GM23338 (cell line): ENCODE measurements around the gene TXNRD1. TPM values are rescaled to one million over a fixed set of nuclear protein-coding genes. Genes with fewer than 3 reads are reported as not detected.

ENCODE experiments used
- ATAC-seq: fragments of 200-7000 bp; cut with Tn5 transposase; 3 replicates; pipeline ENCODE4 v1.9.1; 2020
- DNase-seq: peaks from one replicate; pipeline ENCODE4 v3.0.0-alpha.2; 2015; ENCODE audit warnings: low spot score
- H2AFZ ChIP-seq: fragments of 200-600 bp; sonication (generic); 2 replicates; pipeline ENCODE4 v1.8.0; 2016; ENCODE audit warnings: antibody characterized with exemption, mild to moderate bottlenecking, moderate library complexity
- H3F3A ChIP-seq: fragments of 200-600 bp; sonication (generic); replicated peaks from 2 replicates; pipeline ENCODE4 v1.8.0; 2017; ENCODE audit warnings: antibody characterized with exemption, mixed run types, low read depth
- H3K27ac ChIP-seq: fragments of 200-600 bp; sonication (generic); 2 replicates; pipeline ENCODE4 v1.6.1; 2016; ENCODE audit warnings: low read depth
- H3K27me3 ChIP-seq: fragments of 200-600 bp; sonication (generic); 2 replicates; pipeline ENCODE4 v1.8.0; 2016; ENCODE audit warnings: mild to moderate bottlenecking, mixed run types, moderate library complexity; ENCODE audit not compliant: insufficient read depth
- H3K36me3 ChIP-seq: fragments of 200-600 bp; sonication (generic); 2 replicates; pipeline ENCODE4 v1.8.0; 2016; ENCODE audit warnings: mild to moderate bottlenecking; ENCODE audit not compliant: insufficient read depth
- H3K4me1 ChIP-seq: fragments of 200-600 bp; sonication (generic); 2 replicates; pipeline ENCODE4 v1.8.0; 2016; ENCODE audit warnings: mild to moderate bottlenecking, moderate library complexity; ENCODE audit not compliant: insufficient read depth
- H3K4me2 ChIP-seq: fragments of 200-600 bp; sonication (generic); 2 replicates; pipeline ENCODE4 v1.7.1; 2017; ENCODE audit warnings: mixed run types
- H3K4me3 ChIP-seq: fragments of 200-600 bp; sonication (generic); 2 replicates; pipeline ENCODE4 v1.6.1; 2016; ENCODE audit warnings: mixed run types
- H3K79me2 ChIP-seq: fragments of 200-600 bp; sonication (generic); replicated peaks from 2 replicates; pipeline ENCODE4 v1.8.0; 2017; ENCODE audit warnings: mild to moderate bottlenecking; ENCODE audit not compliant: insufficient read depth
- H3K9me2 ChIP-seq: fragments of 200-600 bp; sonication (generic); 2 replicates; pipeline ENCODE4 v1.8.0; 2017; ENCODE audit not compliant: insufficient read depth
- H4K20me1 ChIP-seq: fragments of 200-600 bp; sonication (generic); replicated peaks from 2 replicates; pipeline ENCODE4 v1.8.0; 2017; ENCODE audit warnings: mild to moderate bottlenecking; ENCODE audit not compliant: insufficient read depth
- H3K27ac Mint-ChIP-seq: 2 replicates; pipeline ENCODE4 v1.8.0; 2020; ENCODE audit warnings: inconsistent platforms, mild to moderate bottlenecking, moderate library complexity, mixed read lengths
- H3K27me3 Mint-ChIP-seq: 3 replicates; pipeline ENCODE4 v1.8.0; 2022; ENCODE audit warnings: low read depth, mild to moderate bottlenecking, moderate library complexity, mixed read lengths, inconsistent platforms; ENCODE audit not compliant: insufficient read depth, poor library complexity
- H3K36me3 Mint-ChIP-seq: 3 replicates; pipeline ENCODE4 v1.8.0; 2021; ENCODE audit warnings: low read depth, mild to moderate bottlenecking, inconsistent platforms, moderate library complexity, mixed read lengths
- H3K4me1 Mint-ChIP-seq: 3 replicates; pipeline ENCODE4 v1.8.0; 2020; ENCODE audit warnings: mild to moderate bottlenecking, inconsistent platforms, mixed read lengths
- H3K4me3 Mint-ChIP-seq: 3 replicates; pipeline ENCODE4 v1.8.0; 2021; ENCODE audit warnings: moderate library complexity, mild to moderate bottlenecking, inconsistent platforms, mixed read lengths
- H3K9me3 Mint-ChIP-seq: 3 replicates; pipeline ENCODE4 v1.8.0; 2020; ENCODE audit warnings: moderate library complexity, mild to moderate bottlenecking, inconsistent platforms, mixed read lengths
- ETS1 ChIP-seq: IDR thresholded peaks from 2 replicates; pipeline ENCODE4 v1.6.1; 2016; ENCODE audit warnings: antibody characterized with exemption
- EZH2phosphoT487 ChIP-seq: fragments of 200-600 bp; sonication (generic); IDR thresholded peaks from one replicate; pipeline ENCODE4 v1.8.1; 2018; ENCODE audit warnings: antibody characterized with exemption; ENCODE audit not compliant: unreplicated experiment
- ZNF331 ChIP-seq: fragments of 250-450 bp; sonication (Bioruptor Pico); IDR thresholded peaks from 2 replicates; pipeline ENCODE4 v1.5.0; 2020; ENCODE audit warnings: low read depth, mild to moderate bottlenecking, moderate library complexity
- ZNF462 ChIP-seq: fragments of 250-450 bp; sonication (Bioruptor Pico); IDR thresholded peaks from 2 replicates; pipeline ENCODE4 v1.5.0; 2020; ENCODE audit warnings: mild to moderate bottlenecking, moderate library complexity
- polyA plus RNA-seq: library from polyadenylated mRNA; unstranded; fragments of >200 nt; fragmentation: Nextera tagmentation; extraction: Ambion mirVana; gene quantifications from 2 replicates; pipeline ENCODE4 v1.2.1, GENCODE V29; 2016
- total RNA-seq: library from RNA; depleted of rRNA; stranded (reverse); fragments of >200 nt; shearing (Covaris generic); gene quantifications from 2 replicates; pipeline ENCODE4 v1.2.3, GENCODE V29; 2014

The TXNRD1 gene
- total and polyA plus RNA-seq, 2 experiments from 2014 or later = 115 to 127 TPM

GRCh38 chr12:104197264-104197663, 18.3 kb upstream of the TXNRD1 start:
- no peaks in the 10 kb centered on the region for H3K27me3 Mint-ChIP-seq
- no peak for ATAC-seq

More at GRCh38 chr12:104197264-104197663, 18.3 kb upstream of the TXNRD1 start:
- no peaks in the 10 kb centered on the region for H3K9me2 ChIP-seq
- no peak overlapping the region for H2AFZ ChIP-seq
- H3F3A ChIP-seq = no peaks in the 10 kb centered on the region
- H3K27me3 ChIP-seq = no peaks in the 10 kb centered on the region
- no peaks in the 10 kb centered on the region for H3K79me2 ChIP-seq
- no peaks in the 10 kb centered on the region for H3K4me1 ChIP-seq
- Mint-ChIP-seq H3K4me3 (no peak overlapping the region), H3K36me3 (peaks cover 11% of the 10 kb centered on the region), H3K27ac (no peak overlapping the region), H3K9me3 (peaks cover 15% of the 10 kb centered on the region), H3K4me1 (no peaks in the 10 kb centered on the region)
- no peak for DNase-seq
- no peak for TF ChIP-seq ZNF462 (CRISPR knock-in tag)
- TF ChIP-seq ZNF331 (CRISPR knock-in tag) = no peak
- TF ChIP-seq ETS1 = no peak
- no peak for TF ChIP-seq EZH2phosphoT487
- H3K36me3 ChIP-seq = no peaks in the 10 kb centered on the region
- H3K4me3 ChIP-seq = no peak overlapping the region
- H3K4me2 ChIP-seq = no peak overlapping the region
- no peak overlapping the region for H3K27ac ChIP-seq
- no peaks in the 10 kb centered on the region for H4K20me1 ChIP-seq
